ENCODE measurements around the gene MCOLN3. TPM values are rescaled to one million over a fixed set of nuclear protein-coding genes. Genes with fewer than 3 reads are reported as not detected.
"Not testable (repeated sequence)": the region's sequence is repeated elsewhere in the genome, so short reads cannot be mapped to it uniquely, and the experiment has no call there.

MCOLN3 gene
- polyA plus RNA-seq, 1 of the 3 experiments (the other 2 are of a cell fraction), result not detected

GRCh38 chr1:85015826-85016225 is 32.5 kb downstream of the MCOLN3 start (continued):
- no peak for TF ChIP-seq PBX3 (IDR thresholded peaks at IDR 0.05)

GRCh38 chr1:85005641-85006040 is 42.7 kb downstream of the MCOLN3 start:
- H3K27me3 ChIP-seq (ENCODE audit: insufficient read depth); H3K9me2 ChIP-seq; H3K4me3 ChIP-seq (ENCODE audit: low read depth in 2 of 2, low read length in 1 of 2); H4K20me1 ChIP-seq (ENCODE audit: insufficient read depth); H3K9me3 ChIP-seq; H3K36me3 ChIP-seq (replicated peaks in 1 of 2; ENCODE audit: control insufficient read depth in 1 of 2, insufficient read depth in 2 of 2, low read length in 1 of 2); H3K4me1 ChIP-seq (ENCODE audit: control insufficient read depth in 1 of 2, insufficient read depth in 2 of 2, low read depth in 1 of 2, low read length in 1 of 2); DNase-seq; H3K27ac ChIP-seq (ENCODE audit: low read depth in 2 of 2, low read length in 1 of 2); POLR2A ChIA-PET; H3K4me2 ChIP-seq; H2AFZ ChIP-seq (ENCODE audit: low read depth); H3K79me2 ChIP-seq (ENCODE audit: insufficient read depth); H3F3A ChIP-seq (replicated peaks; ENCODE audit: insufficient read depth); H3K9ac ChIP-seq: not testable (repeated sequence)
- CTCF ChIA-PET, result interaction anchor here (0.5 kb wide), 1 partner anchor 842 kb away, joined by 3 read pairs; no protein-coding TSS in a partner anchor
- 4% methylated on average over 1 of the region's 1 CpG for WGBS (ENCODE audit: low lambda C conversion rate)

- CTCF ChIA-PET, result interaction anchor here (0.7 to 1.5 kb wide), 2 partner anchors 8 to 57 kb away, joined by 3 to 4 read pairs; no protein-coding TSS in a partner anchor
- no peaks in the 10 kb centered on the region for H3K9me2 ChIP-seq
- no peaks in the 10 kb centered on the region for H3K79me2 ChIP-seq (ENCODE audit: insufficient read depth)
- H3K4me3 ChIP-seq (ENCODE audit: low read depth in 2 of 2, low read length in 1 of 2), result no peak overlapping the region
- H3K9me3 ChIP-seq, result no peaks in the 10 kb centered on the region
- peaks cover 36% of the 10 kb centered on the region for H3K27me3 ChIP-seq (ENCODE audit: insufficient read depth)
- no peak overlapping the region for H2AFZ ChIP-seq (ENCODE audit: low read depth)
- H3K27ac ChIP-seq (ENCODE audit: low read depth in 2 of 2, low read length in 1 of 2), result no peak overlapping the region
- POLR2A ChIA-PET, result no interaction called here
- no peak overlapping the region for H3K4me2 ChIP-seq
- H3K4me1 ChIP-seq (ENCODE audit: control insufficient read depth in 1 of 2, insufficient read depth in 2 of 2, low read depth in 1 of 2, low read length in 1 of 2), result peaks cover 0 to 9% of the 10 kb centered on the region in 2 experiments; a peak in 1 of 4 replicates
- TF ChIP-seq MXI1 (IDR thresholded peaks at IDR 0.05; ENCODE audit: low read depth, low read length), result no peak
- TF ChIP-seq TCF12 (IDR thresholded peaks at IDR 0.05), result no peak
- no peak for TF ChIP-seq MEF2A (IDR thresholded peaks at IDR 0.05; ENCODE audit: borderline replicate concordance, low read depth)
- TF ChIP-seq YY1 (IDR thresholded peaks at IDR 0.05; ENCODE audit: low read depth), result no peak
- TF ChIP-seq EZH2phosphoT487 (IDR thresholded peaks at IDR 0.05; ENCODE audit: borderline replicate concordance, low read depth), result no peak
- TF ChIP-seq FOXM1 (IDR thresholded peaks at IDR 0.05; ENCODE audit: low read depth), result no peak
- no peak for TF ChIP-seq RCOR1 (IDR thresholded peaks at IDR 0.05; ENCODE audit: low read length)
- DNase-seq, result no peak
- H3K9ac ChIP-seq, result no peak overlapping the region
- H4K20me1 ChIP-seq (ENCODE audit: insufficient read depth), result no peaks in the 10 kb centered on the region
- H3F3A ChIP-seq (replicated peaks; ENCODE audit: insufficient read depth), result no peaks in the 10 kb centered on the region
- no peaks in the 10 kb centered on the region for H3K36me3 ChIP-seq (replicated peaks in 1 of 2; ENCODE audit: control insufficient read depth in 1 of 2, insufficient read depth in 2 of 2, low read length in 1 of 2)
Measured at GRCh38 chr1:85001742-85002141, 46.6 kb downstream of the MCOLN3 start.

GRCh38 chr1:84998642-84999280 is 49.5 kb downstream of the MCOLN3 start:
- POLR2A ChIA-PET, result no interaction called here

More at GRCh38 chr1:84998642-84999280, 49.5 kb downstream of the MCOLN3 start:
- Histone ChIP-seq H4K20me1 (ENCODE audit: insufficient read depth) (no peaks in the 10 kb centered on the region), H3K36me3 (replicated peaks in 1 of 2; ENCODE audit: control insufficient read depth in 1 of 2, insufficient read depth in 2 of 2, low read length in 1 of 2) (no peaks in the 10 kb centered on the region), H3K9ac (no peak overlapping the region), H3F3A (replicated peaks; ENCODE audit: insufficient read depth) (no peaks in the 10 kb centered on the region), H3K79me2 (ENCODE audit: insufficient read depth) (no peaks in the 10 kb centered on the region), H3K4me2 (peak overlapping the region; percentile 78), H3K9me2 (no peaks in the 10 kb centered on the region), H3K27me3 (ENCODE audit: insufficient read depth) (peaks cover 45% of the 10 kb centered on the region), H3K9me3 (no peaks in the 10 kb centered on the region), H3K4me1 (ENCODE audit: control insufficient read depth in 1 of 2, insufficient read depth in 2 of 2, low read depth in 1 of 2, low read length in 1 of 2) (peaks cover 0 to 13% of the 10 kb centered on the region in 2 experiments; a peak in 1 of 4 replicates), H2AFZ (ENCODE audit: low read depth) (no peak overlapping the region), H3K4me3 (ENCODE audit: low read depth in 2 of 2, low read length in 1 of 2) (no peak overlapping the region), H3K27ac (ENCODE audit: low read depth in 2 of 2, low read length in 1 of 2) (no peak overlapping the region)
- CTCF ChIA-PET, result interaction anchor here (1.1 to 2.1 kb wide), 2 partner anchors 50 to 54 kb away, joined by 3 to 8 read pairs; no protein-coding TSS in a partner anchor
- 58% methylated on average over 8 of the region's 14 CpGs for WGBS (ENCODE audit: low lambda C conversion rate)
- TF ChIP-seq FOSL2 (IDR thresholded peaks at IDR 0.05; ENCODE audit: borderline replicate concordance, low read depth), result no peak
- no peak for TF ChIP-seq EP300 (IDR thresholded peaks at IDR 0.05; ENCODE audit: borderline replicate concordance in 1 of 2, low read depth in 1 of 2, low read length in 1 of 2)
- no peak for TF ChIP-seq NRF1 (IDR thresholded peaks at IDR 0.05; ENCODE audit: low read depth, low read length)
- no peak for TF ChIP-seq USF1 (IDR thresholded peaks at IDR 0.05; ENCODE audit: borderline replicate concordance, low read depth)
- peak; percentile 6 for DNase-seq

Measured in SK-N-SH (cell line).